SK-N-SH (cell line): Measurements from ENCODE around the gene CHTF18. TPM values are rescaled to one million over a fixed set of nuclear protein-coding genes. Genes with fewer than 3 reads are reported as not detected.

ENCODE experiments used
- CTCF ChIA-PET: fragments of 300-600, 350-600 bp; formaldehyde crosslinking; extraction: SDS; loops from one replicate; lab custom pipeline; 2021; lab: Yijun Ruan, JAX
- POLR2A ChIA-PET: fragments of 350-600 bp; sonication (Branson Sonifier 250); formaldehyde crosslinking; extraction: SDS; loops from one replicate; lab custom pipeline; 2020; ENCODE audit warnings: antibody characterized with exemption, inconsistent platforms; lab: Yijun Ruan, JAX
- DNase-seq: peaks from one replicate; pipeline ENCODE4 v3.0.0; 2012
- H2AFZ ChIP-seq: fragments of 200-600 bp; sonication (generic); 2 replicates; pipeline ENCODE4 v1.8.1; 2016; ENCODE audit warnings: antibody characterized with exemption, mild to moderate bottlenecking, low read depth
- H3F3A ChIP-seq: fragments of 200-600 bp; sonication (generic); replicated peaks from 2 replicates; pipeline ENCODE3; 2016; ENCODE audit warnings: antibody characterized with exemption, mild to moderate bottlenecking; ENCODE audit not compliant: insufficient read depth
- H3K27ac ChIP-seq, 2 experiments: fragments of 200-500 bp in 1 of 2; fragments of 200-600 bp in 1 of 2; sonication (Bioruptor generic) in 1 of 2; sonication (generic), shearing (Covaris generic) in 1 of 2; 2 replicates each; pipeline versions ENCODE4 v1.5.1 to v1.6.1; 2014 to 2016; ENCODE audit warnings: low read depth in 2 of 2, inconsistent platforms in 1 of 2, low read length in 1 of 2, mild to moderate bottlenecking in 1 of 2, mixed read lengths in 1 of 2
- H3K27me3 ChIP-seq: fragments of 200-600 bp; sonication (generic), shearing (Covaris generic); 2 replicates; pipeline ENCODE4 v1.6.1; 2016; ENCODE audit warnings: mixed run types; ENCODE audit not compliant: insufficient read depth
- H3K36me3 ChIP-seq, 2 experiments: fragments of 200-500 bp in 1 of 2; fragments of 200-600 bp in 1 of 2; sonication (Bioruptor generic) in 1 of 2; sonication (generic) in 1 of 2; replicated peaks in 1 of 2; 2 replicates each; pipeline versions ENCODE3 to v1.5.1; 2014 to 2016; ENCODE audit warnings: low read length in 1 of 2, mild to moderate bottlenecking in 1 of 2; ENCODE audit not compliant: insufficient read depth in 2 of 2, control insufficient read depth in 1 of 2
- H3K4me1 ChIP-seq, 2 experiments: fragments of 200-500 bp in 1 of 2; fragments of 200-600 bp in 1 of 2; sonication (Bioruptor generic) in 1 of 2; sonication (generic), shearing (Covaris generic) in 1 of 2; 2 replicates each; pipeline versions ENCODE4 v1.5.1 to v1.6.1; 2014 to 2016; ENCODE audit warnings: low read depth in 1 of 2, low read length in 1 of 2, mixed run types in 1 of 2; ENCODE audit not compliant: insufficient read depth in 2 of 2, control insufficient read depth in 1 of 2
- H3K4me2 ChIP-seq: fragments of 200-600 bp; sonication (generic), shearing (Covaris generic); 2 replicates; pipeline ENCODE4 v1.6.1; 2017; ENCODE audit warnings: mixed run types
- H3K4me3 ChIP-seq, 2 experiments: fragments of 200-500 bp in 1 of 2; fragments of 200-600 bp in 1 of 2; sonication (Bioruptor generic) in 1 of 2; sonication (generic), shearing (Covaris generic) in 1 of 2; 2 replicates each; pipeline versions ENCODE4 v1.5.1 to v1.8.1; 2014 to 2016; ENCODE audit warnings: low read depth in 2 of 2, inconsistent platforms in 1 of 2, low read length in 1 of 2, mild to moderate bottlenecking in 1 of 2, mixed read lengths in 1 of 2, moderate library complexity in 1 of 2
- H3K79me2 ChIP-seq: fragments of 200-600 bp; sonication (generic); 2 replicates; pipeline ENCODE4 v1.8.1; 2017; ENCODE audit warnings: mild to moderate bottlenecking; ENCODE audit not compliant: insufficient read depth
- H3K9ac ChIP-seq: fragments of 200-600 bp; sonication (generic); 2 replicates; pipeline ENCODE4 v1.6.1; 2017; ENCODE audit warnings: mixed run types
- H3K9me2 ChIP-seq: fragments of 200-600 bp; sonication (generic); 2 replicates; pipeline ENCODE4 v1.6.1; 2017; ENCODE audit warnings: mixed run types
- H3K9me3 ChIP-seq: fragments of 200-600 bp; sonication (generic); 2 replicates; pipeline ENCODE4 v1.6.1; 2017; ENCODE audit warnings: mixed run types, mild to moderate bottlenecking, moderate library complexity
- H4K20me1 ChIP-seq: fragments of 200-600 bp; sonication (generic); 2 replicates; pipeline ENCODE4 v1.6.1; 2017; ENCODE audit warnings: mild to moderate bottlenecking, mixed run types; ENCODE audit not compliant: insufficient read depth
- CHD2 ChIP-seq: fragments of 150-350 bp; IDR thresholded peaks from 2 replicates; pipeline ENCODE4 v1.6.1; 2018; ENCODE audit warnings: low read length; ENCODE audit not compliant: partially characterized antibody
- FOXJ3 ChIP-seq: sonication (generic); formaldehyde crosslinking; IDR thresholded peaks from 2 replicates; pipeline ENCODE4 v1.5.1; 2020; ENCODE audit warnings: mild to moderate bottlenecking, missing genetic modification reagents
- GATA2 ChIP-seq: sonication (generic); formaldehyde crosslinking; IDR thresholded peaks from 2 replicates; pipeline ENCODE4 v1.5.0; 2020; ENCODE audit warnings: mild to moderate bottlenecking, missing genetic modification reagents
- MXI1 ChIP-seq: IDR thresholded peaks from 2 replicates; pipeline ENCODE4 v1.6.1; 2012; ENCODE audit warnings: mild to moderate bottlenecking, low read depth, low read length, improper control_type of control experiment
- PBX3 ChIP-seq: IDR thresholded peaks from 2 replicates; pipeline ENCODE4; 2012
- RAD21 ChIP-seq: IDR thresholded peaks from 2 replicates; pipeline ENCODE4 v1.6.1; 2012; ENCODE audit warnings: mild to moderate bottlenecking, low read length
- RFX5 ChIP-seq: IDR thresholded peaks from 2 replicates; pipeline ENCODE4 v1.6.1; 2012; ENCODE audit warnings: mild to moderate bottlenecking, improper control_type of control experiment, low read length
- RXRA ChIP-seq: IDR thresholded peaks from 2 replicates; pipeline ENCODE4 v1.4.0; 2012; ENCODE audit warnings: low read depth, mild to moderate bottlenecking, borderline replicate concordance
- SMC3 ChIP-seq: IDR thresholded peaks from 2 replicates; pipeline ENCODE4 v1.6.1; 2012; ENCODE audit warnings: low read depth, low read length, improper control_type of control experiment
- ZBTB33 ChIP-seq: IDR thresholded peaks from 2 replicates; pipeline ENCODE4 v1.4.0; 2012; ENCODE audit warnings: low read depth, borderline replicate concordance
- WGBS: methylation state at CpG from one replicate; pipeline ENCODE4 v1.1.6; 2017; ENCODE audit warnings: low lambda C conversion rate; 5-methylcytosine and 5-hydroxymethylcytosine counted together
- polyA plus RNA-seq, 3 experiments: library from polyadenylated mRNA; depleted of rRNA; stranded (reverse); fragments of >200 nt; gene quantifications; 2 replicates each; pipeline ENCODE4 v1.2.3, GENCODE V29; 2012

Gene CHTF18
- polyA plus RNA-seq, 1 of the 3 experiments (the other 2 are of a cell fraction), result 17.7 TPM

DNA sequence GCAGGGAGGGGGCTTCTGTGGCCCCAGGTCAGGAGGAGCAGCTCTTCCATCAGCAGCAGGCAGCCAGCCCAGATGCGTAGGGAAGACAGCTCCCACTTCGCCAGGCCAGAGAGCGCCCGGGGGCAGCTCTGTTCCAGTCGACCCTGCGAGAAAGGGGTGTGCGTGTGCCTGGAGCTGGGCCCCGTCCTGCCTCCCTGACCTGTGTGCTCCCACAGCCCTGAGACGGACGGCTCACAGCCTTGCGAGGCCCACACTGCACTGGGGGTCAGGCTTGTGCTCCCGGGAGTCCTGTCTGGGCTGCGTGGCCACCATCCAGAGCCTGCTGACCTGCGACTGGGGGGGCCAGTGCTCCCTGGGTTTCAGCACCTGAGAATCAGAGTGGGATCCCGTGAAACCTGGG lies 28.4 kb upstream of the CHTF18 start:
- Histone ChIP-seq H3F3A (no peaks in the 10 kb centered on the region), H3K9me3 (peaks cover 3% of the 10 kb centered on the region; the same call in 1 of the 2 replicates), H3K9ac (no peak overlapping the region), H3K27me3 (no peaks in the 10 kb centered on the region), H3K79me2 (no peaks in the 10 kb centered on the region), H2AFZ (no peak overlapping the region), H3K9me2 (no peaks in the 10 kb centered on the region), H3K36me3 (no peaks in the 10 kb centered on the region), H3K27ac (no peak overlapping the region), H3K4me2 (no peak overlapping the region), H3K4me3 (no peak overlapping the region), H3K4me1 (no peaks in the 10 kb centered on the region), H4K20me1 (no peaks in the 10 kb centered on the region)
- no peak for DNase-seq
- TF ChIP-seq RXRA, result no peak
- TF ChIP-seq FOXJ3 (CRISPR knock-in tag), result no peak
- TF ChIP-seq CHD2, result no peak
- TF ChIP-seq SMC3, result no peak
- no peak for TF ChIP-seq PBX3
- no peak for TF ChIP-seq GATA2
- TF ChIP-seq ZBTB33, result no peak
- no peak for TF ChIP-seq RFX5
- no CpG with 5 or more reads among the region's 15 CpGs for WGBS
- ChIA-PET POLR2A (no interaction called here), CTCF (interaction anchor here (0.9 to 1.7 kb wide), 7 partner anchors 9 to 295 kb away, joined by 3 to 5 read pairs (median 3); no protein-coding TSS in a partner anchor)

GRCh38 chr16:760545-761343 lies 27.7 kb upstream of the CHTF18 start, which contains the start of gene MSLN:
TSS of gene MSLN (plus strand) at chr16:760734. CDS start at chr16:762681, 1,947 bp downstream.
- CTCF ChIA-PET, result interaction anchor here (0.9 to 1.7 kb wide), 6 partner anchors 11 to 295 kb away, joined by 3 to 5 read pairs (median 3); no protein-coding TSS in a partner anchor
- Histone ChIP-seq H3K4me2 (no peak within 1 kb of the TSS), H3K36me3 (no peaks in the 10 kb centered on the region), H3K9me2 (no peaks in the 10 kb centered on the region), H3K9me3 (peaks cover 3% of the 10 kb centered on the region; the same call in 1 of the 2 replicates), H3K9ac (no peak within 1 kb of the TSS), H3K4me1 (no peaks in the 10 kb centered on the region), H3F3A (no peaks in the 10 kb centered on the region), H3K79me2 (no peaks in the 10 kb centered on the region), H3K27me3 (no peaks in the 10 kb centered on the region), H2AFZ (no peak within 1 kb of the TSS), H4K20me1 (no peaks in the 10 kb centered on the region), H3K4me3 (no peak within 1 kb of the TSS)
- POLR2A ChIA-PET, result no interaction called here
- DNase-seq, result no peak
- WGBS, result 75% methylated on average over 25 of the region's 37 CpGs
- TF ChIP-seq MXI1, result no peak
- no peak for TF ChIP-seq RAD21
- TF ChIP-seq, all 33 proteins: peak for 0
- no peak within 1 kb of the TSS for H3K27ac ChIP-seq
